HepG2 (cell line): ENCODE results near the gene PPP4C. TPM values are rescaled to one million over a fixed set of nuclear protein-coding genes. Genes with fewer than 3 reads are reported as not detected.
A peak's percentile ranks its signal among the peaks of the same experiment; 100 is the strongest.

Source experiments
- ATAC-seq: fragments of 200-7000 bp; cut with Tn5 transposase; 3 replicates; pipeline ENCODE4 v1.9.1; 2020; ENCODE audit warnings: mild to moderate bottlenecking, moderate library complexity
- BruUV-seq: library from RNA; stranded (reverse); fragments of 400-500 nt; replicated peaks from 2 replicates; lab custom pipeline; 2021; lab: Mats Ljungman, UMichigan
- CTCF ChIA-PET: fragments of 300-600 bp; formaldehyde crosslinking; extraction: SDS; loops from one replicate; lab custom pipeline; 2021; ENCODE audit warnings: low total read pairs, inconsistent platforms, low intra/inter-chr PET ratio; lab: Yijun Ruan, JAX
- POLR2A ChIA-PET: fragments of 350-600 bp; sonication (Branson Sonifier 250); formaldehyde crosslinking; loops from one replicate; lab custom pipeline; 2020; ENCODE audit warnings: antibody characterized with exemption, inconsistent platforms; lab: Yijun Ruan, JAX
- DNase-seq: peaks from one replicate; pipeline ENCODE4 v3.0.0-alpha.2; 2015; ENCODE audit warnings: low spot score
- FAIRE-seq: peaks from 3 replicates; lab custom pipeline; 2011; peaks lifted over from hg19 to GRCh38; lab: Jason Lieb, UNC
- H2AFZ ChIP-seq: one replicate; pipeline ENCODE4 v1.6.1; 2011; ENCODE audit warnings: low read length, inconsistent platforms
- H3K27ac ChIP-seq: fragments of 300-600 bp; 3 replicates; pipeline ENCODE4 v1.8.0; 2011; ENCODE audit warnings: mixed run types, mild to moderate bottlenecking, mixed read lengths, low read length, inconsistent platforms; ENCODE audit not compliant: insufficient read depth; ENCODE audit errors: extremely low read length
- H3K27me3 ChIP-seq, 2 experiments: fragments of 200-600 bp in 1 of 2; 2 replicates in 1 of 2; 3 replicates in 1 of 2; pipeline versions ENCODE4 v1.6.0 to v1.8.0; 2011; ENCODE audit warnings: low read length in 2 of 2, mild to moderate bottlenecking in 2 of 2, moderate library complexity in 2 of 2, inconsistent platforms in 1 of 2; ENCODE audit not compliant: insufficient read depth in 2 of 2, control insufficient read depth in 1 of 2
- H3K36me3 ChIP-seq, 2 experiments: fragments of 200-600 bp in 1 of 2; replicated peaks in 1 of 2; 2 replicates in 1 of 2; 3 replicates in 1 of 2; pipeline versions ENCODE4 v1.5.1 to v1.8.0; 2011; ENCODE audit warnings: low read length in 2 of 2, inconsistent platforms in 1 of 2; ENCODE audit not compliant: insufficient read depth in 2 of 2, control insufficient read depth in 1 of 2
- H3K4me1 ChIP-seq: 2 replicates; pipeline ENCODE4 v1.5.1; 2012; ENCODE audit warnings: low read length, inconsistent platforms; ENCODE audit not compliant: insufficient read depth
- H3K4me2 ChIP-seq: 2 replicates; pipeline ENCODE4 v1.6.0; 2011; ENCODE audit warnings: low read depth, low read length, inconsistent platforms
- H3K4me3 ChIP-seq, 3 experiments: fragments of 200-600 bp in 1 of 3; sonication (generic), shearing (Covaris generic) in 1 of 3; replicated peaks in 1 of 3; 2 replicates each; pipeline ENCODE4 v1.5.1; 2011 to 2016; ENCODE audit warnings: low read length in 3 of 3, inconsistent platforms in 2 of 3, low read depth in 2 of 3, mild to moderate bottlenecking in 2 of 3, control low read depth in 1 of 3, mixed read lengths in 1 of 3; ENCODE audit not compliant: insufficient read depth in 1 of 3
- H3K79me2 ChIP-seq: one replicate; pipeline ENCODE4 v1.6.1; 2011; ENCODE audit warnings: low read length, inconsistent platforms; ENCODE audit not compliant: insufficient read depth
- H3K9ac ChIP-seq: 2 replicates; pipeline ENCODE4 v1.6.0; 2011; ENCODE audit warnings: mild to moderate bottlenecking, low read depth, low read length, inconsistent platforms; ENCODE audit not compliant: insufficient read depth
- H3K9me3 ChIP-seq: 2 replicates; pipeline ENCODE4 v1.5.1; 2012; ENCODE audit warnings: mild to moderate bottlenecking, low read length
- H4K20me1 ChIP-seq: 2 replicates; pipeline ENCODE4 v1.6.0; 2011; ENCODE audit warnings: inconsistent platforms, mild to moderate bottlenecking, low read length, moderate library complexity; ENCODE audit not compliant: insufficient read depth
- GTF3A ChIP-seq: sonication (generic); formaldehyde crosslinking; conservative IDR thresholded peaks from 2 replicates; pipeline ENCODE4 v1.4.0; 2020; ENCODE audit warnings: mild to moderate bottlenecking, missing genetic modification reagents
- HIVEP1 ChIP-seq: sonication (generic); formaldehyde crosslinking; IDR thresholded peaks from 2 replicates; pipeline ENCODE4 v1.4.0; 2020; ENCODE audit warnings: mild to moderate bottlenecking, missing genetic modification reagents
- HMGXB4 ChIP-seq, 2 experiments: sonication (generic) in 1 of 2; formaldehyde crosslinking in 1 of 2; IDR thresholded peaks; 2 replicates each; pipeline versions ENCODE4 v1.4.0 to v1.6.1; 2018 to 2020; ENCODE audit warnings: missing genetic modification reagents in 2 of 2, borderline replicate concordance in 1 of 2, low read depth in 1 of 2, mild to moderate bottlenecking in 1 of 2, missing biosample characterization in 1 of 2
- HNRNPH1 ChIP-seq: fragments of 200-400 bp; formaldehyde crosslinking; optimal IDR thresholded peaks from 2 replicates; pipeline ENCODE3; 2017; ENCODE audit warnings: mild to moderate bottlenecking, low read depth, low read length
- MBD4 ChIP-seq: IDR thresholded peaks from 2 replicates; pipeline ENCODE4 v1.6.1; 2012; ENCODE audit warnings: low read length, inconsistent platforms, borderline replicate concordance
- MYPOP ChIP-seq: sonication (generic); formaldehyde crosslinking; IDR thresholded peaks from 2 replicates; pipeline ENCODE4 v1.8.1; 2023; ENCODE audit warnings: mild to moderate bottlenecking, moderate library complexity, missing genetic modification reagents
- PAWR ChIP-seq: sonication (generic); formaldehyde crosslinking; IDR thresholded peaks from 2 replicates; pipeline ENCODE4 v1.4.0; 2020; ENCODE audit warnings: missing genetic modification reagents, mild to moderate bottlenecking, borderline replicate concordance
- RELA ChIP-seq: sonication (generic); formaldehyde crosslinking; IDR thresholded peaks from 2 replicates; pipeline ENCODE4 v1.4.0; 2020; ENCODE audit warnings: missing genetic modification reagents
- TBP ChIP-seq: sonication (generic); formaldehyde crosslinking; IDR thresholded peaks from 2 replicates; pipeline ENCODE4 v1.5.0; 2020; ENCODE audit warnings: missing genetic modification reagents
- THAP11 ChIP-seq: IDR thresholded peaks from 2 replicates; pipeline ENCODE4 v1.6.1; 2016; ENCODE audit warnings: missing biosample characterization, missing genetic modification reagents
- ZNF225 ChIP-seq: sonication (generic); formaldehyde crosslinking; IDR thresholded peaks from 2 replicates; pipeline ENCODE4 v1.4.0; 2020; ENCODE audit warnings: mild to moderate bottlenecking, missing genetic modification reagents
- ZNF574 ChIP-seq: sonication (generic); formaldehyde crosslinking; IDR thresholded peaks from 2 replicates; pipeline ENCODE4 v1.4.0; 2020; ENCODE audit warnings: missing genetic modification reagents
- ZNF614 ChIP-seq: IDR thresholded peaks from 2 replicates; pipeline ENCODE4 v1.6.1; 2018; ENCODE audit warnings: missing biosample characterization, missing genetic modification reagents, inconsistent platforms, borderline replicate concordance
- ZNF687 ChIP-seq: sonication (generic); formaldehyde crosslinking; IDR thresholded peaks from 2 replicates; pipeline ENCODE4 v1.5.1; 2020; ENCODE audit warnings: mild to moderate bottlenecking, missing genetic modification reagents, moderate library complexity
- WGBS: methylation state at CpG from one replicate; pipeline ENCODE4 v1.1.6; 2017; ENCODE audit warnings: low lambda C conversion rate; 5-methylcytosine and 5-hydroxymethylcytosine counted together
- in situ Hi-C: cut with HindIII; loops from 2 replicates; pipeline ENCODE4 v1.10.0; 2017; ENCODE audit warnings: low pct_unique_long_range_greater_than_20kb; ENCODE audit not compliant: extremely low pct_ligation_motif_present
- intact Hi-C: fragments of 100-400 bp; cut with micrococcal nuclease; formaldehyde crosslinking; loops from one replicate; pipeline ENCODE4 v1.10.0; 2022; ENCODE audit not compliant: unreplicated experiment
- polyA plus RNA-seq, 8 experiments: library from polyadenylated mRNA; depleted of rRNA in 3 of 8; stranded (reverse) in 7 of 8; unstranded in 1 of 8; fragments of >200 nt; fragmentation: Illumina TruSeq in 4 of 8; extraction: Trizol in 4 of 8; gene quantifications; 2 replicates each; pipeline versions ENCODE4 v1.2.1 to v1.2.3, GENCODE V29; 2011 to 2016; ENCODE audit warnings: low read depth in 4 of 8, missing spikeins in 1 of 8, mixed read lengths in 1 of 8; ENCODE audit not compliant: insufficient read depth in 1 of 8
- total RNA-seq, 5 experiments: library from RNA; depleted of rRNA; stranded (reverse); fragments of >200 nt; fragmentation: Illumina TruSeq; extraction: Trizol; gene quantifications; 2 replicates each; pipeline ENCODE4 v1.2.3, GENCODE V29; 2016; ENCODE audit warnings: low read depth in 1 of 5

The PPP4C gene
- total and polyA plus RNA-seq, 2 of the 13 experiments (the other 11 are each of a cell fraction or from before 2014, with no cell fraction given) = 176 to 220 TPM

- FAIRE-seq (no peak), DNase-seq (no peak), ATAC-seq (peak; percentile 18)
- Histone ChIP-seq H3K36me3 (peaks cover 1 to 7% of the 10 kb centered on the region in 2 experiments; a peak in 4 of 5 replicates), H4K20me1 (no peaks in the 10 kb centered on the region), H3K9ac (peak overlapping the region; percentile 73), H2AFZ (no peak overlapping the region), H3K4me3 (peak overlapping the region; percentile 81 to 93 (median 93)), H3K27me3 (no peaks in the 10 kb centered on the region), H3K4me2 (peak overlapping the region; percentile 94), H3K27ac (peak overlapping the region; percentile 60), H3K4me1 (peaks cover 57% of the 10 kb centered on the region), H3K9me3 (no peaks in the 10 kb centered on the region), H3K79me2 (no peaks in the 10 kb centered on the region)
- ChIA-PET POLR2A (interaction anchor here (1.6 to 4.1 kb wide), 5 partner anchors 10 to 57 kb away, joined by 4 to 28 read pairs (median 9); partner anchors contain the start of genes ALDOA, GDPD3 and TBX6), CTCF (no interaction called here)
- in situ Hi-C loops = no loop called here
- intact Hi-C loops = no loop called here
- 6% methylated on average over 40 of the region's 42 CpGs for WGBS
- no TSS peak for BruUV-seq
- no peak for TF ChIP-seq HMGXB4 (CRISPR knock-in tag; IDR thresholded peaks at IDR 0.05; ENCODE audit: borderline replicate concordance in 1 of 2, low read depth in 1 of 2)
- TF ChIP-seq MYPOP = no peak
- TF ChIP-seq TBP (CRISPR knock-in tag) = no peak
- peak; percentile 29; the same call in 1 of the 2 replicates for TF ChIP-seq ZNF687 (CRISPR knock-in tag)
- TF ChIP-seq HNRNPH1 = no peak
- 0 out of 2 replicates have a peak, but pooled peaks have one; percentile 6 for TF ChIP-seq PAWR (CRISPR knock-in tag)
- no peak for TF ChIP-seq GTF3A (CRISPR knock-in tag)
- TF ChIP-seq HIVEP1 (CRISPR knock-in tag) = no peak
- no peak for TF ChIP-seq MBD4
- TF ChIP-seq ZNF225 (CRISPR knock-in tag) = peak; percentile 53; the same call in 1 of the 2 replicates
- TF ChIP-seq RELA (CRISPR knock-in tag) = no peak
- TF ChIP-seq ZNF614 (CRISPR knock-in tag) = no peak
- no peak; the same call in 1 of the 2 replicates for TF ChIP-seq ZNF574
- 0 out of 2 replicates have a peak, but pooled peaks have one; percentile 0 for TF ChIP-seq THAP11 (CRISPR knock-in tag)
Observed at GRCh38 chr16:30122604-30123160, 46.9 kb downstream of the PPP4C start.
